Hippocampal formation (tissue), 2 donors: ENCODE results near the gene PRR36.
A peak's percentile ranks its signal among the peaks of the same experiment; 100 is the strongest.
"Not testable (repeated sequence)": the region's sequence is repeated elsewhere in the genome, so short reads cannot be mapped to it uniquely, and the experiment has no call there.

Experiments
- DNase-seq, 2 donors: peaks; one replicate each; lab custom pipeline; 2025; lab: John Stamatoyannopoulos, UW

PRR36 gene

DNA sequence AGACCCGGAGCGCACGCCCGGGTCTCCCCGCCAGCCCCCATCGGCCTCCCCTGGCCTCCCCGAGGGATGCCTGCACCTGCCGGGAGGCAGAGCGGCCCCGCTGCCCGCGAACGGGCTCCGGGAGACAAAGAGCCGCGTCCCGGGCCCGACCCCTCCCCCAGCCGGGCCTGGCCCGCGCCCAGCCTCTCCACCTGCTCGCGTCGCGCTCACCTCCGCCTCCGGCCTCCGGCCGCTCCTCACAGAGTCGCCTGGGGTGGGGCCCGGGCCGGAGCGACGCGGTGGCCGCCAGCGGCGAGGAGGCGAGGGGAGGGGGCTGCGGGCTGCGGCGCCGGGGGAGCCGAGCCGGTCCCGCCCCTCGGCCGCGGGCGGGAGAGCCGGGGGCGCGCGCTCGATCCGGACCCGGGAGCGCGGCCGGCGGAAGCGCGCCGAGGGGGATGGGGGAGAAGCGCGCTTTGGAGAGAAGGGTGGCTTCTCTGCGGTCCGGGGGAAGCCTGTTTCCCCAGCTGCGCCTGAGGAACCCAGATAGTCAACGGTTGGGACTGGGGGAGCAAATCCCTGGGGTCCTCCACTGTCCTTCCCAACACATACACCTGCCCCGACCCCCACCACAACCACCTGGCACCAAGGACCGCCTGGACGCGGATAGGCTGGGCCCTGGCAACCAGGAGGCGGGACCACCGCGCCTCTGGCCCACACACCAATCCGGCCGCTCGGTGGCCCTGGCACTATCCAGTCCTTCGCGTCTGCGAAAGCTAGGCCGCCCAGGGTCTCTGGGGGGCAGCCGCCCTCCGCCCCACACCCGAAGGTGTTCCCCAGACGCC is at the start of gene PRR36:
Gene PRR36 (minus strand): TSS at position 315 of the 821 bp plus-strand sequence. CDS start 701 bp downstream, outside the sequence.
- peak; percentile 25 to 45 for DNase-seq

GRCh38 chr19:7923295-7924191 is 49.4 kb upstream of the PRR36 start:
- DNase-seq: no peak

- no peak for DNase-seq
Observed at GRCh38 chr19:7922836-7923195, 48.6 kb upstream of the PRR36 start.

- DNase-seq: no peak
Observed at GRCh38 chr19:7921967-7922835, 48.0 kb upstream of the PRR36 start.

DNA sequence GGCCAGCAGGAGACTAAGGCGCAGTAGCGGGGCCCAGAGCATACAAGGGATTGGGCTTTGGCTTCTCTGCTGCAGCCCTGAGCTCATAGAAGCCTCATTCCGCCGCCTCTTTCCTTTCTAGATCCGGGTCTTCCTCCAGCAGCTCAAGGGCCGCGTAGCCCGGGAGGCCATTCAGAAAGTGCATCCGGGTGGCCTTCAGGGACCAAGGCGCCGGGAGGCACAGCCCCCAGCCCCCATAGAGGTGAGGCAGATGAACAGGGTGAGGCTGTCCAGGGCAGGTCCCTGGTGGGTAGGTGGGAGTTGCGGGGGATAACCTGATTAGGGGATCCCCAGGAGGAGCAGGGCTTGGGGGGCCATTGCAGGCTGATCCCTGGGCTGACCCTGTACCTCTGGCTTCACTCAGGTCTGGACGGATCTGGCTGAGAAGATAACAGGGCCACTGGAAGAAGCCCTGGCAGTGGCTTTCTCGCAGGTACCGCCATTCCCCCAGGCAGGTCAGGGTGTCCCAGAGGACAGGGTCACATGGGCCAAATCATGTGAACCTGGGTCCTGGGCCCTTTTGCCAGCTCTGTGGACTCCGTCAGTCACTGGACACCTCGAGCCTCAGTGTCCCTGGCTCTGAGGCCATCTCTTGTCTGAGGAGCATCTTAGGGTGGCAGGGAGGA is 47.2 kb upstream of the PRR36 start:
- no peak for DNase-seq

GRCh38 chr19:7920519-7921301 is 46.5 kb upstream of the PRR36 start:
- peak; percentile 98 for DNase-seq

- peak; percentile 72 to 92 for DNase-seq
Observed at GRCh38 chr19:7919610-7920518, 45.7 kb upstream of the PRR36 start, which contains the start of gene SNAPC2. Gene SNAPC2 (plus strand): TSS chr19:7920338. CDS start chr19:7920367, 29 bp downstream.

- DNase-seq: no peak
Observed at GRCh38 chr19:7918615-7919421, 44.6 kb upstream of the PRR36 start.

DNA sequence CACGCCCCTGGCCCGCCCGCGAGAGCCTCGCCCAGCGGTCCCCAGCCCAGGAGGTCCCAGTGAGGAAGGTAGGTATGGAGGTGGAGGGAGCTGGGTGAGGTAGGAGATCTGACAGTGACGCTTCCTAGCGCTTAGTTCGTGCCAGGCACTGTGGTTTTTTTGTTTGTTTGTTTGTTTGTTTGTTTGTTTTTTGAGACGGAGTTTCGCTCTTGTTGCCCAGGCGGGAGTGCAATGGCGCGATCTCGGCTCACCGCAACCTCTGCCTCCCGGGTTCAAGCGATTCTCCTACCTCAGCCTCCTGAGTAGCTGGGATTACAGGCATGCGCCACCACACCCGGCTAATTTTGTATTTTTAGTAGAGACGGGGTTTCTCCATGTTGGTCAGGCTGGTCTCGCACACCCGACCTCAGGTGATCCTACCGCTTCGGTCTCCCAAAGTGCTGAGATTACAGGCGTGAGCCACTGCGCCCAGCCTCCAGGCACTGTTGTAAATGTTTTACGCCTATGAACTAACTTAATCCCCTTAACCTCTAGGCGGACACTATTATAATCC is 43.9 kb upstream of the PRR36 start:
- DNase-seq: not testable (repeated sequence)

- DNase-seq: no peak
Observed at GRCh38 chr19:7917267-7918061, 43.3 kb upstream of the PRR36 start.

- no peak for DNase-seq
Observed at GRCh38 chr19:7916955-7917266, 42.7 kb upstream of the PRR36 start.

DNA sequence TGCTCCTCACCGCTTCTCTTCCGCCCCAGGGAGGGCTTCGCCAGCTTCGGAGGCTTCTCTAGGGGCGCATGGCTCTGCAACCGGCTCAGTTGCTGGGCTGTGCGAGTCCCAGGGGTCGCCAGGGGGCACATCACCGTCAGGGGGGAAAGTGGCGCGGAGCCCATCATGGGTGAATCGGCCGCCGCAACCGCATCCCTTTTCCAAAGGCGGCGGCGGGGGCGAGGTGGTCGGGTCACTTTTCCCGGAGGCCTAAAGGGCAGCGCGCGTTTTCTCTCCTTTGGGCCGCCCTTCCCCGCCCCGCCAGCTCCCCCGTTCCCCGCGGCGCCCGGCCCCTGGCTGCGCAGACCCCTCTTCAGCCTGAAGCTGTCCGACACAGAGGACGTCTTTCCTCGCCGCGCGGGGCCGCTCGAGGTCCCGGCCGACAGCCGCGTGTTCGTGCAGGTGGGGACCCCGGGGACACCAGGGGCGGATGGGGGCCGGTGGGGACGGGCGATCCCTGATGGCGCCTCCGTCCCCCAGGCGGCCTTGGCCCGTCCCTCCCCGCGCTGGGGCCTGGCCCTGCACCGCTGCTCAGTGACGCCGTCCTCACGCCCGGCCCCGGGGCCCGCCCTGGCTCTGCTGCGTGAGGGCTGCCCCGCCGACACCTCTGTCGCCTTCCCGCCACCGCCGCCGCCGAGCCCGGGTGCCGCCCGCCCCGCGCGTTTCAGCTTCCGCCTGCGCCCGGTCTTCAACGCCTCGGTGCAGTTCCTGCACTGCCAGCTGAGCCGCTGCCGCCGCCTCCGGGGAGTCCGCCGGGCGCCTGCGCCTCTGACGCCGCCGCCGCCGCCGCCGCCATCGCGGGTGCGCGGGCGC is 42.1 kb upstream of the PRR36 start:
- no peak for DNase-seq

DNA sequence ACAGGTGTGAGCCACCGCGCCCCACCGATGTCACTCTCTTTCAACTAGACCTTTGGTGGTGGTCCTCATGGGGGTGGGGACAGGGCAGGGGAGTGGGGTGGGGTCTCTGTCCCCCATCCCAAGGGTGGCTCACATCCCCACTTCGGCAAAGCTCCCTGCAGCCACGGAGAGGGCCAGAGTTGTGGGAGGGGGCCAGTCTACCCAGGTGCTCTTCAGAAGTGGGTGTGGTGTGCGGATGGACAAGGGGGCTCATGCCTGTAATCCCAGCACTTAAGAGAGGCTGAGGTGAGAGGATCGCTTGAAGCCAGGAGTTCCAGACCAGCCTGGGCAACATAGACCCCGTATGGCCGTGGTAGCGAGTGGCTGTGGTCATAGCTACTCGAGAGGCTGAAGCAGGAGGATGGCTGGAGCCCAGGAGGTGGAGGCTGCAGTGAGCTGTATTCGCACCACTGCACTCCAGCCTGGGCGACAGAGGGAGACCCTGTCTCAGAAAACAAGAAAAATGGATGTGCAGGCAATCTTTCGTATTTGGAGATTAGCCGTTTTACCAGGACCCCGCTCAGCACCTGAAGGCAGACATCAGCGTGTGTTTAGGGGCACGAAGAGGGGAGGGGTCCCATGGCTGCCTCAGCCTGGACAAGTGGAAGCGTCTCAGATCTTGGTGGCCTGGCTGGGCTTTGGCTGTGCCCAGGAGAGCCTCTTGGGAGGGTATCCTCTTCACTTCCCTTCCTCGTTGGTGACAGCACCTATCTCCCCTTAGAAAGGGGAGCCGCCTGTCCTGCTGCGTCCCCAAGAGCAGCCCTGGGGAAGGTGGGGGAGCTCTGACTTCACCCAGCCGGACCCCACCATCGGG is 41.3 kb upstream of the PRR36 start:
- DNase-seq: no peak

DNA sequence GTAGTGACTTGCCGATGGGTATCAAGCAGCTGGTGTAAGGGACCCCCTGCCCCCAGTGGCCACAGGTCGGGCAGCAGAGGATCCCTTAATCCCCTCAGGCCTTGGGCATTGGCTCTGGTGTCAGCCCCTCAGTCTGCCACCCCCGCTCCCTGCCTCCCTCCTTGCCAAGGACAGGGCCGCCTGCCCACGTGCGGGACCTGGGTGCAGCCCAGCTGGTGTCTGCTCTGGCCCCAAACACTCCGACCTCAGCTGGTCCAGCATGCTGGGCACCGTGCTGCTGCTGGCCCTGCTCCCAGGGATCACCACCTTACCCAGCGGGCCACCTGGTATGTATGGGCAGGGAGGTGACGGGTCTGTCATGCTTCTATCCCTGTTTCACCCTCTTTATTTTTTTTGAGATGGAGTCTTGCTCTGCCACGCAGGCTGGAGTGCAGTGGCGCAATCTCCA is 40.4 kb upstream of the PRR36 start, which contains the start of gene TGFBR3L:
Gene TGFBR3L (plus strand): TSS at position 233 of the 448 bp plus-strand sequence.
- no peak for DNase-seq

- no peak for DNase-seq
Observed at GRCh38 chr19:7914099-7914498, 39.9 kb upstream of the PRR36 start.
